Stomach (tissue), 4 donors: ENCODE measurements around the gene SIRT2.

Experiments
- EP300 ChIP-seq: sonication (generic); formaldehyde crosslinking; IDR thresholded peaks from one replicate; pipeline ENCODE4 v1.6.1; 2017; ENCODE audit warnings: antibody characterized with exemption
- POLR2AphosphoS5 ChIP-seq, 3 donors: sonication (generic); formaldehyde crosslinking; IDR thresholded peaks; one replicate each; pipeline ENCODE4 v1.6.1; 2016; ENCODE audit warnings: antibody characterized with exemption in 3 of 3
- TF ChIP-seq, protein P1 (sequence below), 7 experiments: fragments of 450-650 bp in 4 of 7; fragments of 200-600 bp in 3 of 7; sonication (generic) in 3 of 7; IDR thresholded peaks; one replicate each; pipeline ENCODE4 v1.5.1; 2016 to 2019; ENCODE audit warnings: antibody characterized with exemption in 7 of 7, control low read depth in 2 of 7, mild to moderate bottlenecking in 1 of 7

DNA sequence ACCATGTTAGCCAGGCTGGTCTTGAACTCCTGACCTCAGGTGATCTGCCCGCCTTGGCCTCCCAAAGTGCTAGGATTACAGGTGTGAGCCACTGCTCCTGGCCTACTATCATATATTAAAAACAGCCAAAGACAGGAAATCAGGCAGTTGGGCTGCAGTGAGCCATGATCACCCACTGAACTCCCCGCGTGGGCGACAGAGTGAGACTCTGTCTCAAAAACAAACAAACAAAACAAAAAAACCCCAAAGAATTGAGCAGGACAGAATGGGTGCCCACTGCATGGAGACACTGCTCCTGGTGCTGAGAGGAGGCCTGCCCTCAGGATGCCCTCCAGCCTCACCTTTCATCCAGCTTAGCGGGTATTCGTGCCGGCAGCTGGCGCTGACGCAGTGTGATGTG, 16.1 kb downstream of the SIRT2 start:
- TF ChIP-seq, protein P1, sequence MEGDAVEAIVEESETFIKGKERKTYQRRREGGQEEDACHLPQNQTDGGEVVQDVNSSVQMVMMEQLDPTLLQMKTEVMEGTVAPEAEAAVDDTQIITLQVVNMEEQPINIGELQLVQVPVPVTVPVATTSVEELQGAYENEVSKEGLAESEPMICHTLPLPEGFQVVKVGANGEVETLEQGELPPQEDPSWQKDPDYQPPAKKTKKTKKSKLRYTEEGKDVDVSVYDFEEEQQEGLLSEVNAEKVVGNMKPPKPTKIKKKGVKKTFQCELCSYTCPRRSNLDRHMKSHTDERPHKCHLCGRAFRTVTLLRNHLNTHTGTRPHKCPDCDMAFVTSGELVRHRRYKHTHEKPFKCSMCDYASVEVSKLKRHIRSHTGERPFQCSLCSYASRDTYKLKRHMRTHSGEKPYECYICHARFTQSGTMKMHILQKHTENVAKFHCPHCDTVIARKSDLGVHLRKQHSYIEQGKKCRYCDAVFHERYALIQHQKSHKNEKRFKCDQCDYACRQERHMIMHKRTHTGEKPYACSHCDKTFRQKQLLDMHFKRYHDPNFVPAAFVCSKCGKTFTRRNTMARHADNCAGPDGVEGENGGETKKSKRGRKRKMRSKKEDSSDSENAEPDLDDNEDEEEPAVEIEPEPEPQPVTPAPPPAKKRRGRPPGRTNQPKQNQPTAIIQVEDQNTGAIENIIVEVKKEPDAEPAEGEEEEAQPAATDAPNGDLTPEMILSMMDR (IDR thresholded peaks at IDR 0.05) = no peak
- TF ChIP-seq POLR2AphosphoS5 (IDR thresholded peaks at IDR 0.05) (no peak), EP300 (no peak)
